HepG2 (cell line): ENCODE measurements around the gene LMAN2. TPM values are rescaled to one million over a fixed set of nuclear protein-coding genes. Genes with fewer than 3 reads are reported as not detected.

ENCODE experiments used
- ATAC-seq: fragments of 200-7000 bp; cut with Tn5 transposase; 3 replicates; pipeline ENCODE4 v1.9.1; 2020; ENCODE audit warnings: mild to moderate bottlenecking, moderate library complexity
- BruUV-seq: library from RNA; stranded (reverse); fragments of 400-500 nt; replicated peaks from 2 replicates; lab custom pipeline; 2021; lab: Mats Ljungman, UMichigan
- CTCF ChIA-PET: fragments of 300-600 bp; formaldehyde crosslinking; extraction: SDS; loops from one replicate; lab custom pipeline; 2021; ENCODE audit warnings: low total read pairs, inconsistent platforms, low intra/inter-chr PET ratio; lab: Yijun Ruan, JAX
- POLR2A ChIA-PET: fragments of 350-600 bp; sonication (Branson Sonifier 250); formaldehyde crosslinking; loops from one replicate; lab custom pipeline; 2020; ENCODE audit warnings: antibody characterized with exemption, inconsistent platforms; lab: Yijun Ruan, JAX
- DNase-seq: peaks from one replicate; pipeline ENCODE4 v3.0.0-alpha.2; 2015; ENCODE audit warnings: low spot score
- FAIRE-seq: peaks from 3 replicates; lab custom pipeline; 2011; peaks lifted over from hg19 to GRCh38; lab: Jason Lieb, UNC
- H2AFZ ChIP-seq: one replicate; pipeline ENCODE4 v1.6.1; 2011; ENCODE audit warnings: low read length, inconsistent platforms
- H3K27ac ChIP-seq: fragments of 300-600 bp; 3 replicates; pipeline ENCODE4 v1.8.0; 2011; ENCODE audit warnings: mixed run types, mild to moderate bottlenecking, mixed read lengths, low read length, inconsistent platforms; ENCODE audit not compliant: insufficient read depth; ENCODE audit errors: extremely low read length
- H3K27me3 ChIP-seq, 2 experiments: fragments of 200-600 bp in 1 of 2; 2 replicates in 1 of 2; 3 replicates in 1 of 2; pipeline versions ENCODE4 v1.6.0 to v1.8.0; 2011; ENCODE audit warnings: low read length in 2 of 2, mild to moderate bottlenecking in 2 of 2, moderate library complexity in 2 of 2, inconsistent platforms in 1 of 2; ENCODE audit not compliant: insufficient read depth in 2 of 2, control insufficient read depth in 1 of 2
- H3K36me3 ChIP-seq, 2 experiments: fragments of 200-600 bp in 1 of 2; replicated peaks in 1 of 2; 2 replicates in 1 of 2; 3 replicates in 1 of 2; pipeline versions ENCODE4 v1.5.1 to v1.8.0; 2011; ENCODE audit warnings: low read length in 2 of 2, inconsistent platforms in 1 of 2; ENCODE audit not compliant: insufficient read depth in 2 of 2, control insufficient read depth in 1 of 2
- H3K4me1 ChIP-seq: 2 replicates; pipeline ENCODE4 v1.5.1; 2012; ENCODE audit warnings: low read length, inconsistent platforms; ENCODE audit not compliant: insufficient read depth
- H3K4me2 ChIP-seq: 2 replicates; pipeline ENCODE4 v1.6.0; 2011; ENCODE audit warnings: low read depth, low read length, inconsistent platforms
- H3K4me3 ChIP-seq, 3 experiments: fragments of 200-600 bp in 1 of 3; sonication (generic), shearing (Covaris generic) in 1 of 3; replicated peaks in 1 of 3; 2 replicates each; pipeline ENCODE4 v1.5.1; 2011 to 2016; ENCODE audit warnings: low read length in 3 of 3, inconsistent platforms in 2 of 3, low read depth in 2 of 3, mild to moderate bottlenecking in 2 of 3, control low read depth in 1 of 3, mixed read lengths in 1 of 3; ENCODE audit not compliant: insufficient read depth in 1 of 3
- H3K79me2 ChIP-seq: one replicate; pipeline ENCODE4 v1.6.1; 2011; ENCODE audit warnings: low read length, inconsistent platforms; ENCODE audit not compliant: insufficient read depth
- H3K9ac ChIP-seq: 2 replicates; pipeline ENCODE4 v1.6.0; 2011; ENCODE audit warnings: mild to moderate bottlenecking, low read depth, low read length, inconsistent platforms; ENCODE audit not compliant: insufficient read depth
- H3K9me3 ChIP-seq: 2 replicates; pipeline ENCODE4 v1.5.1; 2012; ENCODE audit warnings: mild to moderate bottlenecking, low read length
- H4K20me1 ChIP-seq: 2 replicates; pipeline ENCODE4 v1.6.0; 2011; ENCODE audit warnings: inconsistent platforms, mild to moderate bottlenecking, low read length, moderate library complexity; ENCODE audit not compliant: insufficient read depth
- CCDC6 ChIP-seq: sonication (generic); formaldehyde crosslinking; IDR thresholded peaks from 2 replicates; pipeline ENCODE4 v1.8.1; 2022; ENCODE audit warnings: mild to moderate bottlenecking, missing genetic modification reagents, moderate library complexity
- DDIT3 ChIP-seq: sonication (generic); formaldehyde crosslinking; IDR thresholded peaks from 2 replicates; pipeline ENCODE4 v1.4.0; 2020; ENCODE audit warnings: mild to moderate bottlenecking, missing genetic modification reagents
- DMTF1 ChIP-seq: sonication (generic); formaldehyde crosslinking; IDR thresholded peaks from 2 replicates; pipeline ENCODE4 v1.4.0; 2020; ENCODE audit warnings: mild to moderate bottlenecking, missing genetic modification reagents
- FOXP1 ChIP-seq, 2 experiments: fragments of 450-650 bp in 1 of 2; IDR thresholded peaks; 2 replicates each; pipeline ENCODE4 v1.6.1; 2017 to 2018; ENCODE audit warnings: antibody characterized with exemption in 1 of 2
- GRHL1 ChIP-seq: sonication (generic); formaldehyde crosslinking; conservative IDR thresholded peaks from 2 replicates; pipeline ENCODE4 v1.8.0; 2022; ENCODE audit warnings: missing genetic modification reagents
- RARG ChIP-seq: sonication (generic); formaldehyde crosslinking; IDR thresholded peaks from 2 replicates; pipeline ENCODE4 v1.4.0; 2020; ENCODE audit warnings: low read depth, mild to moderate bottlenecking, missing genetic modification reagents
- SCMH1 ChIP-seq: sonication (generic); formaldehyde crosslinking; IDR thresholded peaks from 2 replicates; pipeline ENCODE4 v1.9.0; 2021; ENCODE audit warnings: missing genetic modification reagents, mild to moderate bottlenecking, borderline replicate concordance
- SRSF9 ChIP-seq: fragments of 200-400 bp; formaldehyde crosslinking; IDR thresholded peaks from 2 replicates; pipeline ENCODE4 v1.6.1; 2018; ENCODE audit warnings: borderline replicate concordance, mild to moderate bottlenecking, low read depth, low read length; ENCODE audit not compliant: insufficient read depth, poor library complexity, severe bottlenecking
- TEAD2 ChIP-seq: sonication (generic); formaldehyde crosslinking; IDR thresholded peaks from 2 replicates; pipeline ENCODE4 v1.9.0; 2021; ENCODE audit warnings: missing genetic modification reagents
- TERF1 ChIP-seq: sonication (generic); formaldehyde crosslinking; IDR thresholded peaks from 2 replicates; pipeline ENCODE4 v1.8.0; 2022; ENCODE audit warnings: mild to moderate bottlenecking, missing genetic modification reagents, moderate library complexity
- ZNF296 ChIP-seq: sonication (generic); formaldehyde crosslinking; conservative IDR thresholded peaks from 2 replicates; pipeline ENCODE4 v1.5.0; 2020; ENCODE audit warnings: mild to moderate bottlenecking, missing genetic modification reagents
- ZNF512B ChIP-seq: sonication (generic); formaldehyde crosslinking; IDR thresholded peaks from 2 replicates; pipeline ENCODE4 v1.5.1; 2020; ENCODE audit warnings: missing genetic modification reagents, mild to moderate bottlenecking, borderline replicate concordance
- ZSCAN25 ChIP-seq: sonication (generic); formaldehyde crosslinking; IDR thresholded peaks from 2 replicates; pipeline ENCODE4 v1.8.0; 2022; ENCODE audit warnings: mild to moderate bottlenecking, missing genetic modification reagents
- whole genome bisulfite sequencing: methylation state at CpG from one replicate; pipeline ENCODE4 v1.1.6; 2017; ENCODE audit warnings: low lambda C conversion rate; 5-methylcytosine and 5-hydroxymethylcytosine counted together
- in situ Hi-C: cut with HindIII; loops from 2 replicates; pipeline ENCODE4 v1.10.0; 2017; ENCODE audit warnings: low pct_unique_long_range_greater_than_20kb; ENCODE audit not compliant: extremely low pct_ligation_motif_present
- intact Hi-C: fragments of 100-400 bp; cut with micrococcal nuclease; formaldehyde crosslinking; loops from one replicate; pipeline ENCODE4 v1.10.0; 2022; ENCODE audit not compliant: unreplicated experiment
- polyA plus RNA-seq, 8 experiments: library from polyadenylated mRNA; depleted of rRNA in 3 of 8; stranded (reverse) in 7 of 8; unstranded in 1 of 8; fragments of >200 nt; fragmentation: Illumina TruSeq in 4 of 8; extraction: Trizol in 4 of 8; gene quantifications; 2 replicates each; pipeline versions ENCODE4 v1.2.1 to v1.2.3, GENCODE V29; 2011 to 2016; ENCODE audit warnings: low read depth in 4 of 8, missing spikeins in 1 of 8, mixed read lengths in 1 of 8; ENCODE audit not compliant: insufficient read depth in 1 of 8
- total RNA-seq, 5 experiments: library from RNA; depleted of rRNA; stranded (reverse); fragments of >200 nt; fragmentation: Illumina TruSeq; extraction: Trizol; gene quantifications; 2 replicates each; pipeline ENCODE4 v1.2.3, GENCODE V29; 2016; ENCODE audit warnings: low read depth in 1 of 5

The LMAN2 gene
- total and polyA plus RNA-seq, 2 of the 13 experiments (the other 11 are each of a cell fraction or from before 2014, with no cell fraction given) = 191 to 197 TPM

GRCh38 chr5:177301503-177302165 lies 49.8 kb downstream of the LMAN2 start:
- Histone ChIP-seq H2AFZ (no peak overlapping the region), H3K4me2 (peak overlapping the region; percentile 93), H3K27ac (no peak overlapping the region)
- CTCF ChIA-PET = no interaction called here
- TF ChIP-seq GRHL1 (CRISPR knock-in tag) = no peak
- TF ChIP-seq SCMH1 (CRISPR knock-in tag) = no peak
- TF ChIP-seq CCDC6 (CRISPR knock-in tag) = no peak
- TF ChIP-seq DDIT3 (CRISPR knock-in tag) = no peak
- no peak for TF ChIP-seq FOXP1 (IDR thresholded peaks at IDR 0.05)
- no peak for TF ChIP-seq FOXP1 (CRISPR knock-in tag; IDR thresholded peaks at IDR 0.05)
- TF ChIP-seq RARG = no peak
- TF ChIP-seq ZSCAN25 (CRISPR knock-in tag) = no peak
- TF ChIP-seq SRSF9 = no peak
- TF ChIP-seq ZNF296 (CRISPR knock-in tag) = no peak
- TF ChIP-seq DMTF1 (CRISPR knock-in tag) = no peak
- TF ChIP-seq ZNF512B (CRISPR knock-in tag) = no peak
- TF ChIP-seq TERF1 (CRISPR knock-in tag) = no peak
- no peak for TF ChIP-seq TEAD2 (CRISPR knock-in tag)
- TF ChIP-seq, all 625 proteins: peak for 0
- H4K20me1 ChIP-seq = peaks cover 19% of the 10 kb centered on the region
- no peak for ATAC-seq
- no peak for FAIRE-seq
- no peak overlapping the region for H3K4me3 ChIP-seq
- DNase-seq = no peak
- peaks cover 30% of the 10 kb centered on the region for H3K4me1 ChIP-seq
- no peaks in the 10 kb centered on the region for H3K9me3 ChIP-seq
- H3K79me2 ChIP-seq = peaks cover 31% of the 10 kb centered on the region
- POLR2A ChIA-PET = interaction anchor here (0.7 kb wide), 1 partner anchor 196 kb away, joined by 3 read pairs; no protein-coding TSS in a partner anchor
- intact Hi-C loops = loop anchor here (2.0 kb wide), 1 partner anchor 187 kb away; no protein-coding TSS in a partner anchor
- H3K36me3 ChIP-seq = peaks cover 4 to 25% of the 10 kb centered on the region in 2 experiments
- no peak overlapping the region for H3K9ac ChIP-seq
- WGBS = 96% methylated on average over 4 of the region's 7 CpGs
- no TSS peak for BruUV-seq
- in situ Hi-C loops = loop anchor here (5.0 kb wide), 1 partner anchor 189 kb away; no protein-coding TSS in a partner anchor
- no peaks in the 10 kb centered on the region; a peak in 1 of 5 replicates for H3K27me3 ChIP-seq
